ENCODE measurements around the gene ADSS1.

ADSS1 gene

GRCh38 chr14:104792945-104793702 is 69.1 kb downstream of the ADSS1 start:
- DNase-seq (ENCODE audit: low read depth), result no peak
- H3K4me3 ChIP-seq (ENCODE audit: low read depth, low read length), result no peak overlapping the region
- no peak for TF ChIP-seq CTCF (IDR thresholded peaks at IDR 0.05; ENCODE audit: low read depth, low read length, missing control alignments)

DNA sequence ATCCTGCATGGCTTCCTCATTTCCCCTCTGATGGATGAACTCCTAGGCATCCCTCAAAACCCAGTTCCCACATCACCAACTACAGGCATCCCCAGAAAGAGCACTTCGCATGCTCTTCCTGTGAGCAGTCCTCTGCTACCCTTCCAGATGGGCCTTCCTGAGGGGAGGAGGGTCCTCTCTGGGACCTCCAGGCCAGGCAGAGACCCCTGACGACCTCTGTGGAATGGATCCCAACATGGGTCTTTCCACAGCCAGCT is 69.6 kb downstream of the ADSS1 start:
- H3K4me3 ChIP-seq (ENCODE audit: low read depth, low read length), result peak overlapping the region; percentile 63
- no peak for DNase-seq (ENCODE audit: low read depth)
- TF ChIP-seq CTCF (IDR thresholded peaks at IDR 0.05; ENCODE audit: low read depth, low read length, missing control alignments), result no peak

DNA sequence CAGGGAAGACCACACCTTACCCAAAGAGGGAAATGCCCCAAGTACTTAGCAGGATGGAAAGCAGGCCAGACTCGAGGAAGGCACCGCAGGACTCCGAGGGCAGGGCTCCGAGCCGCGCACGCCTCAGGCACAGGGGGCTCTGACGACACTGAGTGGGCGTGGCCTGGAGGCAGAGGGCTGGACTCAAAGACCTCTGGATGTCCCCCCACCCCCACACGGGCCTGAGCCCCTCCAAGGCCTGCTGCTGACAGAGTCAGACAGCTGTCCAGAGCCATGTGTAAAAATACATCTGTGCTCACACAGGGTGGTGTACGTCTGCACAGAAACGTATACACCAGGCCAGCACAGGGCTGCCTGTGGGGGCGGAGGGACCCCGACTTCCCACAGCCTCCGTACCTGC is 70.1 kb downstream of the ADSS1 start:
- peak overlapping the region; percentile 63 for H3K4me3 ChIP-seq (ENCODE audit: low read depth, low read length)
- DNase-seq (ENCODE audit: low read depth), result no peak
- TF ChIP-seq CTCF (IDR thresholded peaks at IDR 0.05; ENCODE audit: low read depth, low read length, missing control alignments), result no peak

DNA sequence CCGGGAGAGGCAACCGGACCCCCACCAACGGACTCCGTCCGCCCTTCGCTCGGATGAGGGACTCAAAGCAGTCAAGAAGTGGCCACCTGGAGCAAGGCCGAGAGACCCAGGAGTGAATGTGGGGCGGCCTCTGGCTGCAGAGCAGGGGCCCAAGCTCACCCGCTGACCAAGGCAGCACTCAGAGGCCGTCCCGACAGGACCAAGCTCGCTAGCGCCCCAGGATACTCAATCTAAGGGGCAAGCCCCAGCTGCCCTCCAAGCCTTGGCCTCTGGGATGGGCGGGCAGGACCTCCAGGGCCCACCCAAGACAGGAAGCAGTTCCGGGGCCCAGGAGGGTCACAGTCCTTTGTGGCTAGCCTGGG is 70.6 kb downstream of the ADSS1 start:
- peak overlapping the region; percentile 63 for H3K4me3 ChIP-seq (ENCODE audit: low read depth, low read length)
- DNase-seq (ENCODE audit: low read depth), result no peak
- TF ChIP-seq CTCF (IDR thresholded peaks at IDR 0.05; ENCODE audit: low read depth, low read length, missing control alignments), result no peak

GRCh38 chr14:104794993-104795780 is 71.2 kb downstream of the ADSS1 start, which contains the start of gene AKT1:
Gene AKT1 (minus strand): TSS chr14:104795748. CDS start chr14:104792643, 3,105 bp downstream.
- TF ChIP-seq CTCF (IDR thresholded peaks at IDR 0.05; ENCODE audit: low read depth, low read length, missing control alignments), result no peak
- peak within 1 kb of the TSS; percentile 63 for H3K4me3 ChIP-seq (ENCODE audit: low read depth, low read length)
- no peak for DNase-seq (ENCODE audit: low read depth)

DNA sequence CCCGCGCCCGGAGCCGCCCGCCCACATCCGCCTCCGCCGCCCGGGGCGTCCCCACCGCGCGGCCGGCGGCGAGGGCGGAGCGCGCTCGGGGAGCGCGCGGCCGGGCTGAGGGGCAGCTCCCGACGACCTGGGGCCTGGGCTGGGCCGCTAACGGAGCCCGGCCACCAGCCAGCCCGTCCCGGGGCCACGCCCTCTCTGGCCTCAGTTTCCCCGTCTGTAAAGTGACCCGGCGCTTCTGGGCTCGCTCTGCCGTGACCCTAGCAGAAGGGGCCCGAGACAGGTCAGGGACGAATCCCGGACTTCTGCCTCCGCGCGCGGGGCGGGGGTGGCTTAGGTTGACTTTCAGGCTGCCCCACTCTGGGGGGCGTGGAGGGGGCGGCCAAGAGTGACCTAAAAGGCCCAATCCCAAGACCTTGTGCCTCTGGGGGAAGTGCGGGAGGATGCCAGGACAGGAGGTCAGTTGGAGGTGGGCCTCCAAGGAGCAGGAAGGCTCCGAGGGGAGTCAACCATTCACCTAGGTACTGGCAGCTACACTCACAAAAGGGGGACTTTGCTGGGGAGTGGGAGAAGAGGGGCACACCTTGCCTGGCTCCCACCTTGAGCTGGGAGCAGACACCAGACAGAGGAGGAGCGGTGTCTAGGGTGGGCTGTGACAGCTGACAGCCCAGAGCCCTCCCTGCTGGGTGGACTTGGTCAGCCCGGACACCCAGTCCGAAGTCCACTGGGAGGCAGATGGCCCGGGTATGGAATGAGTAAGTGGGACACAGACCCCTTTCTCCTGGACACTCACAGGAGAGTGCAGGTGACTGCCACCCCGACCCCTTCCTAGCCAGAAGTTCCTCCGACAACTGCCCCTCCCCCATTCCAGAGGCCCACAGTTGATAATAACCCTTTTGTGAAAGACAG is 72.0 kb downstream of the ADSS1 start:
- DNase-seq (ENCODE audit: low read depth), result no peak
- peak overlapping the region; percentile 63 for H3K4me3 ChIP-seq (ENCODE audit: low read depth, low read length)
- TF ChIP-seq CTCF (IDR thresholded peaks at IDR 0.05; ENCODE audit: low read depth, low read length, missing control alignments), result no peak

All from GM12864 (cell line).